ENCODE results near the gene ADARB2. TPM values are rescaled to one million over a fixed set of nuclear protein-coding genes. Genes with fewer than 3 reads are reported as not detected.

ADARB2 gene
- total RNA-seq, 1 donor from 2014 or later = 1.2 TPM

- Histone ChIP-seq H3K4me1 (no peaks in the 10 kb centered on the region), H3K9me3 (no peaks in the 10 kb centered on the region), H3K27ac (no peak overlapping the region), H3K27me3 (no peaks in the 10 kb centered on the region), H3K36me3 (no peaks in the 10 kb centered on the region), H3K4me3 (no peak overlapping the region)
- no peak for ATAC-seq
- intact Hi-C loops (cut with DNase I) = no loop called here
- no peak for DNase-seq
- TF ChIP-seq CTCF (IDR thresholded peaks at IDR 0.05) = no peak
Observed at GRCh38 chr10:1677307-1677939, 59.9 kb downstream of the ADARB2 start.

GRCh38 chr10:1674501-1674900 lies 62.8 kb downstream of the ADARB2 start:
- intact Hi-C loops (cut with DNase I) = no loop called here
- Histone ChIP-seq H3K4me3 (no peak overlapping the region), H3K27me3 (no peaks in the 10 kb centered on the region), H3K9me3 (no peaks in the 10 kb centered on the region), H3K4me1 (no peaks in the 10 kb centered on the region), H3K27ac (no peak overlapping the region), H3K36me3 (no peaks in the 10 kb centered on the region)
- ATAC-seq (no peak), DNase-seq (no peak)
- TF ChIP-seq CTCF (IDR thresholded peaks at IDR 0.05) = no peak

GRCh38 chr10:1673568-1674345 lies 63.6 kb downstream of the ADARB2 start:
- Histone ChIP-seq H3K27me3 (no peaks in the 10 kb centered on the region), H3K27ac (no peak overlapping the region)
- no peak for DNase-seq

GRCh38 chr10:1672001-1672781 lies 65.1 kb downstream of the ADARB2 start:
- no peak for TF ChIP-seq CTCF (IDR thresholded peaks at IDR 0.05)
- H3K4me1 ChIP-seq = no peaks in the 10 kb centered on the region
- intact Hi-C loops (cut with DNase I) = no loop called here
- peak; percentile 17 for ATAC-seq
- DNase-seq = no peak
- H3K9me3 ChIP-seq = no peaks in the 10 kb centered on the region
- no peaks in the 10 kb centered on the region for H3K27me3 ChIP-seq
- no peaks in the 10 kb centered on the region for H3K36me3 ChIP-seq
- no peak overlapping the region for H3K4me3 ChIP-seq
- no peak overlapping the region for H3K27ac ChIP-seq

More at GRCh38 chr10:1673568-1674345, 63.6 kb downstream of the ADARB2 start:
- Histone ChIP-seq H3K4me3 (no peak overlapping the region), H3K4me1 (no peaks in the 10 kb centered on the region), H3K9me3 (no peaks in the 10 kb centered on the region), H3K36me3 (no peaks in the 10 kb centered on the region)
- TF ChIP-seq CTCF (IDR thresholded peaks at IDR 0.05) = no peak
- intact Hi-C loops (cut with DNase I) = no loop called here
- ATAC-seq = no peak

GRCh38 chr10:1671366-1672000 lies 65.8 kb downstream of the ADARB2 start:
- H3K27me3 ChIP-seq = no peaks in the 10 kb centered on the region
- no peaks in the 10 kb centered on the region for H3K4me1 ChIP-seq
- DNase-seq (no peak), ATAC-seq (peak; percentile 10)
- no peak for TF ChIP-seq CTCF (IDR thresholded peaks at IDR 0.05)
- intact Hi-C loops (cut with DNase I) = no loop called here
- H3K36me3 ChIP-seq = no peaks in the 10 kb centered on the region
- no peak overlapping the region for H3K27ac ChIP-seq
- H3K4me3 ChIP-seq = no peak overlapping the region
- H3K9me3 ChIP-seq = no peaks in the 10 kb centered on the region
